IPS DF 4.7 (cell line): ENCODE data around the gene SCART1.
"Not testable (repeated sequence)": the region's sequence is repeated elsewhere in the genome, so short reads cannot be mapped to it uniquely, and the experiment has no call there.

Experiments
- DNase-seq: peaks from one replicate; pipeline ENCODE4 v3.0.0-alpha.2; 2013; ENCODE audit warnings: low spot score; ENCODE audit errors: extremely low read depth

The SCART1 gene

GRCh38 chr10:133453516-133454203, at the start of gene SCART1:
TSS of gene SCART1 (plus strand) at chr10:133453945. CDS start at chr10:133453998, 53 bp downstream.
- no peak for DNase-seq

DNA sequence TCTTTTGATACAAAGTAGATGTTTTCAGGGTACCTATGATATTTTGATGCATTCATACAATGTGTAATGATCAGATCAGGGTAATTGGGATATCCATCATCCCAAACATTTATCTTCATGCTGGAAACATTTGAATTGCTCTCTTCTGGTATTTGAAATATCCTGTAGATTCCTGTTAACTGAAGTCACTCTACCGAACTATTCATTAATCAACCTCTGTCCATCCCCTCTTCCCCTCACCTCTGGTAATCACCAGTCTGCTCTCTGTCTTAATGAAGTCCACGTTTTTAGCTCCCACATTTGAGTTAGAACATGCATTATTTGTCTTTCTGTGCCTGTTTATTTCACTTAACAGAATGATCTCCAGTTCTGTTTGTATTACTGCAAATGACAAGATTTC, 48.5 kb upstream of the SCART1 start:
- no peak for DNase-seq

DNA sequence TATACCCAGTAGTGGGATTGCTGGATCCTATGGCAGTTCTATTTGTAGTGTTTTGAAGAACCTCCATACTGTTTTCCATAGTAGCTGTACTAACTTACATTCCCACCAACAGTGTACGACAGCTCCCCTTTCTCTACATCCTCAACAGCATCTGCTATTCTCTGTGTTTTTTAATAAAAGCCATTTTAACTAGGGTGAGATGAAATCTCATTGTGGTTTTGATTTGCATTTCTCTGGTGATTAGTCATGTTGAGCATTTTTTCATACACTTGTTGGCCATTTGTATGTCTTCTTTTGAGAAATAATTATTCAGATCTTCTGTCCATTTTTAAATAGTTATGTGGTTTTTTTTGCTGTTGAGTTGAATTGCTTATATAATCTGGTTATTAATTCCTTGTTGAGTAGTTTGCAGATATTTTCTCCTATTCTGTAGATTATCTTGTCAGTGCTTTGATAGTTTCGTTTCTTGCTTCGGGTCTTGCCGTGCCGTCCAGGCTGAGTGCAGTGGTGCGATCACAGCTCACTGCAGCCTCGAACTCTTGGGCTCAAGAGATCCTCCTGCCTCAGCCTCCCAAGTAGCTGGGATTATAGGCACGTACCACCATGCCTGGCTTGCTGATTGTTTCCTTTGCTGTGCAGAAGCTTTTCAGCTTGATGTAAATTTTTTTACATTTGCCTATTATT, 47.8 kb upstream of the SCART1 start:
- no peak for DNase-seq

DNA sequence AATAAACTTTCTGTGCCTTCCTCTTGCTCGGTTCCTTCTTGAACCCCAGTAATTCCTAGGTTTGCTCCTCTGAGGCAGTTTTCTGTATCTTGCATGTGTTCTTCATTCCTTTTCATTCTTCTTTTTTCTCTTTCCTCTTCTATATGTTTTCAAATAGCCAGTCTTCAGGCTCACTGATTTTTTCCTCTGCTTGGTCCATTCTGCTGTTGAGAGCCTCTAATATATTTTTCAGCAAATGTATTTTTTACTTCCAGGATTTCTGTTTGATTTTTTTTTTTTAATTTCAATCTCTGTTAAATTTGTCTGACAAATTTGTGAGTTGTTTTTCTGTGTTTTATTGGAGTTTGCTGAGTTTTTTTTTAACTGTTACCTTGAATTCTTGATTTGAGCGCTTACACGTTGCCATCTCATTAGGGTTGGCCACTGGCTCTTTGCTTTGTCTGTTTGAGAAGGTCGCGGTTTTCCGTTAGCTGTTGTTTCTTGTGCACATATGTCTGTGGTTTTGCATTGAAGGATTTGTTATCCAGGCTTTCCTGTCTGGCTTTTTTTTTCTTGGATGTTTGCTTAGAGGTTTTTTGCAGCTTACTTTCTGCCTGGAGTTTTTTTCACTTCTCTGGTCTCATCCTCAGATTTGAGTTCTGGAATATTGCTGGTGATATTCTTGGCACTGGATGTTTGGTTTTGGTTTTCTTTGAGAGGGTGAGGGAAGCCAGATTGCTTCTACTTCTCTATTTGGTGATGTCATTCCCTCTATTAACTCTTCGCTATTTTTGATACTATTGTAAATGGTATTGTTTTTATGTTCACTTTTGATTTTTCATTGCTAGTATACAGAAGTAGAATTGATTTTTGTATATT, 42.0 kb upstream of the SCART1 start:
- no peak for DNase-seq

DNA sequence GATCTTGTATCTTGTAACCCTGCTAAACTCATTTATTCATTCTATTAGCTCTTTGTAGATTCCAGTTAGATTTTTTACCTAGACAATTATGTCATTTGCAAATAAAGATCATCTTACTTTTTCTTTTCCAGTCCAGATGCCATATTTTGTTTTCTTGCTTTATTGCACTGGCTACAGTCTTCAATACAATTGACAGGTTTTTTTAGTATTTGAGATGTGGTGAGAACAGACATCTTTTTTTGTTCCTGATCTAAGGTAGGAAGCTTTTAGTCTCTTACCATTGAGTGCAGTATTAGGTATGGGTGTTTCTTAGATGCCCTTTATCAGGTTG, 41.4 kb upstream of the SCART1 start:
- no peak for DNase-seq

- not testable (repeated sequence) for DNase-seq
Observed at GRCh38 chr10:133414401-133414800, 39.3 kb upstream of the SCART1 start.

DNA sequence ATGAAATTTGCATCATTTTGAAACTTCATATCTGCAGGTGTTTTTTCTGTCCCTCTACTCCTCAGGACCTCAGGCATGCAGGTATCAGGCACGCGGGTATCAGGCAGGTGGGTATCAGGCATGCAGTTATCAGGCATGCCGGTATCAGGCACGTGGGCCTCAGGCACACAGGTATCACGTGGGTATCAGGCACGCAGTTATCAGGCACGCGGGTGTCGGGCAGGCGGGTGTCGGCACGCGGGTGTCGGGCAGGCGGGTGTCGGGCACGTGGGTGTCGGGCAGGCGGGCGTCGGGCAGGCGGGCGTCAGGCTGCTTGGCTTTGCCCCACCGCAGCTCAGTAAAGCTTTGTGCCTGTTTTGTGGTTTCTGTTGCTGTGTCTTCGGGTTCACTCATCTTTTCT, 38.0 kb upstream of the SCART1 start:
- DNase-seq: no peak

DNA sequence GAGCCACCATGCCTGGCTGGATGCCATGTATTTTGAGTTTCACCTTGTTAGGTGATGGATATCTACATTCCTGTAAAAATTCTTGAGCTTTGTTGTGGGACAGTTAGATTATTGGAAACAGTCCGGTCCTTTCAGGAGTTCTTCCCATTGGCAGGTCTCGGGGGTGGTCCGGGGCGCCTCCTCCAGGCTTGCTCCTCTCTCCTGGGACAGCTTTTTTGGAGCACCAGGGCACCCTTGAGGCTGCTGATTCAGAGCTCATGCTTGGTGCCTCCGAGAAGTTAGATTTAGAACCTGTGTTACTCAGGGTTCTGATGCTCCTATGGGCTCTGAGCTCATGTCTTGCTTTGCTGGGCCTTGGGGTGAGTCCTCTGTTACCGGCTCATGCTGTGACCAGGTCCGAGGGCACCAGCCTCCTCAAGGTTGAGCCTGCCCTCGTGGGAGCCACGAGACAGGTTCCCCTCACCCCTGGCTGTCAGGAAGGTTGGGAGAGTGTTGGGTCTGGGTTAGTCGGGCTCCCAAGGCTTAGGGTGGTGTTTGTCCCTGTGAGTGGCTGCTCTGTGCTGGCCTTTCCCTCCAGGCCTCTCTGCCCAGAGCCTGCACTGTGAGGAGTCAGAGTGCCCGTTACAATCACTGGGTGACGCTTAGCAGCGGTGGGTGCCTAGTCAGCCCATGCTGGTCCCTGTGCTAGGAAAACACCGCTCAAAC, 35.3 kb upstream of the SCART1 start:
- DNase-seq: no peak

DNA sequence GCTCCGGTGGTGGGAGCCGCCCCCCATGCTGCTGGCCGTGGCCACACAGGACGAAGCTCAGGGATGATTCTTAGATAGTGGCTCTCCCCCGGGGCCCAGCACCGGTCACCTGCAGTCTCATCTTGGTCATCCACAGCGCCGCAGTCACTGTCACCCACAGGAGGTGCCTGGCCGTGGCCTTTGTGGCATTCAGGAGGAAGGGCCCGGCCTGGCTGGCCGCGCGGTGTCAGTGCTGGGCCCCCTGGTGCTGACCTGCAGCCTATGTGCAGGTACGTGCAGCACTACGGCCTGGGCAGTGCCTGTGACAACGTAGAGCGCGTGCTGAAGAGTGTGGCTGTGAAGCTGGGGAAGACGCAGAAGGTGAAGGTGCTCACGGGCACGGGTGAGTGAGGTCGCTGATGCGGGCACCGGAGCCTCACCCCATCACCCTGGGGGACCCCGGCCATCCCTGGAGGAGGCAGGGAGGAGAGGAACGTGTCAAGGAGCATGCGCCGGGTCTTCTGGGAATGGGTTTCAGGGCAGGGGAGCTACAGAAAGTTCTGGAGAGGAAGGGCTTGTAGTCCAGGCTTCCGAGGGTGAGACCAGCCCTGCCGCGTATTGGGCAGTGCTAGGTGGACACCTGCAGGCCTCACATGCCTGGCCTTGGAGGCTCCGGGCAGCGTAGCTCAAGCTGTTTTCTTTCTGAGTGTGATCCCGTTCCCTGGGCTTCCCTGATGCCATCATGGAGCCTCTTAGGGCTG, 34.4 kb upstream of the SCART1 start:
- DNase-seq: no peak

DNA sequence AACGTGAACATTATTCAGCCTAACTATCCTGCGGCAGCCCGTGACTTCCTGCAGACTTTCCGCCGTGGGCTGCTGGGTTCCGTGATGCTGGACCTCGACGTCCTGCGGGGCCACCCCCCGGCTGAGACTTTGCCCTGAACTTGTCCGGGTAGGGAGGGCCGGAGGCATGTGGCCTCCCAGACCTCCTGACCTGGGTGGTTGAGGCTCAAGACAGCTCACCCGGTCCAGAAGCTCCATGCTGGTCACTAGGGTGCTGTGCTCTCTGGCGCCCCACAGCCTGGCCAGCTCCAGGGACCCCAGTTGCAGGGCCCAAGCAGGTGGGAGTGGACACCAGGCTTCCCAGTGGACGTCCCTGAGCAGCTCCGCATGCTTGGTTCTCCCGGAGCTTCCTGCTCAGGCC, 33.7 kb upstream of the SCART1 start:
- DNase-seq: no peak

DNA sequence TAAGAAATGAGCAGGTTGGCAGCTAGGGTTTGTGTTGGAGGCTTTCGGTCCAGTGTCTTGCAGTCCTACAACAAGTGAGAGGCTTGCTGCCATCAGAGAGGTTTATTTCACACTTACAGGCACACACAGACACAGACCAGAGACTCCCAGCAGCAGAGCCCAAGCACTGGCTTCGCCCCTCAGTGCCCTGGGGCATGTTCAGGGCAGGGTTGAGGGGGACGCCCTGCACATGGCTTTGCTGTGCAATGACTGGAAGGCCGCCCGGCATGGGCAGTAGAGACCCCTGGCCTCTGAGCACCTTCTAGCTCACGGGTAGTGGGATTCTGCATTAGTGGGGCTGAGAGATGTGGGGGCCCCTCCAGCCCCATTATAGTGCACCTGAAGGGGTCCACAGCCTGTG, 33.2 kb upstream of the SCART1 start:
- DNase-seq: no peak

DNA sequence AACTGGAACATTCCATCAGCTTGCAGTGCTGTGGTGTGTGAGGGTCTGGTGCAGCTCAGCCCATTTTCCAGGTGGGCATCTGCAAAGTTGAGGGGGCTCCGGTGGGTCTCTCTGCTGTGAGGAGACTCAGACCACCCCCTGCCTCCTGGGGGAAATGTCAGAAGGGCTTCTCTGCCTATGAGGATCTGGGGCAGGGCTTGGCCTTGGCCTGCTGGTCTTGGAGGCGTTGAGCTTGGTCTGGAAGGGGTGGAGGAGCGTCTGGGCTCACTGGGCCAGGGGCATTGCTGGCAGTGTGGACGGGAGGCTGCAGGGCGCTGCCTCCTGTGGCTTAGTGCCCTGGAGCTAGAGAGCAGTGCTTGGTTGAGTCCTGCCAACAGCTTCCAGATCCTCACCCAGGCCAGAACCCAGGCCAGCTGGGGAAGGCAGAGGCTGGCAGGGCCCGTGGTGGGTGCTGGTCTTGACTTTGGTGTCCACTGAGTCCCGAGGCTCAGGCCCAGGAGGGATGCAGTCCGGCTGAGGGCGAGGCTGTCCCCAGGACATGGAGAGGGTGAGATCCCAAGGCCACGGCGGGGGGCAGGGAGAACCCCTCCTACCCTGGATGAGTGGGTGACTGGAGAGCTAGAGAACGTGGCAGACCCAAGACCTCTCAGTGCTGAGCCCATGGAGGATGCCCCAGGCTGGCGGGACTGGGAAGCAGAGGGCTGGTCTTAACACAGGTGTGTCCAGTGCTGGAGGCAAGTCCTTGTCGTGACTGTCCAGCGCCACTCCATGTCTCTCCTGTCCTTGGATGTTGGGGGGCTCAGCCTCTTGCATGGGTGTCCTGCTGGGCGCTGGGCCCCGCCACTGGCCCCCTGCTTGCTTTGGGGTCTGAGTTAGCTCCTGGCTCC, 32.2 kb upstream of the SCART1 start:
- no peak for DNase-seq

GRCh38 chr10:133422223-133422806, 31.4 kb upstream of the SCART1 start:
- DNase-seq: no peak

DNA sequence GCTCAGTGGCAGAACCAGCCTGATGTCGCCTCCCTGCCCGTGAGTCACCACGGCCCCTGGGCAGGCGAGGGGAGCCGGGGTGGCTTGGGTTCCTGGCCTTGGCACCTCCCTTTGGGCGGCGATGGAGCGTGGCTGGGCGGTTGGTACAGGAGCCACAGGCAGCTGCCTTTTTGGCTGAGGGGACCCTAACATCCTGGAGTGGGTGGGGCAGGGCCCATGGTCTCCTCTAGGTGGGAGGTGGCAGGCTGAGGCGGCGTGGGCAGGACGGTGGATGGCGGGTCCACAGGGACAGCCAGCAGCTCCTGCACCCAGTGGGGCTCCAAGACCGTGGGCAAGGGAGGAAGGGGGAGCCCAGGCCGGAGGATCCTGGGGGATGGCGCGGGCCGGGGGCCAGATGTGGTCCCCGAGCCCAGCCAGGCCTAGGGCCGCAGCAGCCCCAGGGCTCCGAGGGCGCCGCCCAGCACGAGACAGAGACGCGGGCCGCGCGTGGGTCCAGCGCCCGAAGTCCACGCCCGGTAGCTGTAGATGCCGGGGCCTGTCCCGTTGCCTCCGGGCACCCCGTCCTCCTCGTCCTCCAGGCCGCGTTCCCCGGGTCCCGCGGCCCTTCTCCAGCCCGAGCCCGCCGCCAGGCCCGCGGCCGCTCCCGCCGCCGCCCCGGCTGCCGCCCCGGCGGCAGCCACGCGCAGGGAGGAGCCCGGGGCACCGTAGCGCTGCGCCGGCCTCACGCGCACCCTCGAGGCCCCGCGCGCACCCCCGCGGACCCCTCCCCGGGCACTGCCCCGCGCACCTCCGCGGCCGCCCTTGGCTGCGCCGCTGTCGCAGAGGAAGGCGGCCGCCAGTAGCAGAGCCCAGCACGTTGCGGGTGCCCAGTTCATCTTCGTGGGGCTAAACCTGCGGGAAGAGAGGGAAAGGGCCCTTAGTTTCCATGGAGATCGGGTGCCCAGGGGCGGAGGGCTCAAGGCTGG, 30.7 kb upstream of the SCART1 start:
- no peak for DNase-seq

DNA sequence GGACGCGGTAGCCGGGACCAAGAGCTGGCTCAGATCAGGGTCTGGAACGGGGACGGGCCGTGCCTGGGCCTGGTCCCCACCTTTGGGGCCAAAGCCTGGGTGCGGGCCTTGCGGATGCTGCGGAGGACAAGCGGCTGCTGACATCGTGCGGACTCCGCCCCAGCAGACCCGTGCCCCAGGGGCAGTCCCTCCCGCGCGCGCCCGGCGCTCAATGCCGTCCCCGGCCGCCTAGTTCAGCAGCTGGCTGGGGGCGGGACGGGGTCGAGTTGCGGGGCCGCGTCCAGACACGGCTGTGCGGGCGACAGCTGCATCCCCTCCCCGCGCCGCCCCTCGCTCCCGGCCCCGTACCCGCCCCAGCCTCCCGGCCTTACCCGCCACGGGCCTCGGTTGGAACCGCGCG, 29.6 kb upstream of the SCART1 start:
- not testable (repeated sequence) for DNase-seq

GRCh38 chr10:133424601-133425000, 29.1 kb upstream of the SCART1 start, which contains the start of gene SPRN:
TSS of gene SPRN (minus strand) at chr10:133424625. CDS start at chr10:133423681, 944 bp downstream.
- not testable (repeated sequence) for DNase-seq

DNA sequence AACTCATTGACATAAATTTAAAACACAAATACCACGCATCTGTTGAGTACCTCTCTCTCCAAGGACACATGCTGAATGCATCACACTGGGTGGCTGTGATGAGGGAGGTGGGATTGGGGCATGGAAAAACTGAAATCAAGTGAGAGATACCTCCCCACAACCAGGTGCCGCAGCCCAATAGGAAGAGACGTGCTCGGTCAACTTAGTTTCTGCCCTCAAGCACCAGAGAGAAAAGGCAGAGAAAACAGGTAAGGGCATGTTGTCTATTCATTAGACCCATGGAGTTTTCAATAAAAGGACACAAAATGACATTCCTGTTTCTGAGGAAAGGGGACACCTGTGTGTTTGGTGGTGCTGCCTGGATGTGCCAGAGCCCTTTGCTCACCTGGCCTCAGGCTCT, 24.2 kb upstream of the SCART1 start:
- DNase-seq: not testable (repeated sequence)

DNA sequence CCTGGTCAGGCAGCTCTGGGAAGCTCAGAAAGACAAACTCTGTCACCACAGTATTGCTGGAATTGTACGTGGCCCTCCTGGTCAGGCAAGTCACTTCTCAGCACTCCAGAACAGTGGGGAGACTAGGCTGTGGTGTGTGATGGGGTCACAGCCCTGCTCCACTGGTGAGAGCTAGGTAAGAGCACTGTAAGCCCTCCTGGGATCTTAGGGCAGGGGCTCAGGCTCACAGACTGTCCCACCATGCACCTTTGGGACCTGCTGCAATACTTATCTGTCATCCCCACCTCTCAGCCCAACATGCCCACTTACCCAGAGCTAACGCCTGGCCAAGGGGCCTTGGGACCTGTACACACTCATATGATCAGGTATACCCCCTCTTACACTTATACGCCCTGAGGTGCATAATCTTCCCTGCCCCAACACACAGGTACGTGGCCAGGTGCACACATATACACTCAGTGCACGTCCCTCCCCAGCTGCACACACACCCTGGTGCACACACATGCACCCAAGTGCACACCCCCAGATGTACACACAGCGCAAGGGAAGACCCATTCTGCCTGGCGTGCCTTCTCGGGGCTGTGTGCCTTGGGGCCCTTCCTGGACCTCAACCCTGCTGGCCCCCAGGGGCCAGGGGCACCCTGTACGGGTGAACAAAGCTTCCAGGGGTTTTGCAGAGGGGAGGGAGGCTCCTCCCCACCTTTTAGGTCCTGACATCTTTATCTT, 21.7 kb upstream of the SCART1 start:
- DNase-seq: not testable (repeated sequence)
